Colonic mucosa (tissue), 4 donors: ENCODE measurements around the gene TANGO6. TPM values are rescaled to one million over a fixed set of nuclear protein-coding genes. Genes with fewer than 3 reads are reported as not detected.

Experiments used
- DNase-seq: peaks from one replicate; pipeline ENCODE4 v3.0.0-alpha.2; 2020
- H3K27ac ChIP-seq: fragments of 200-600 bp; one replicate; pipeline ENCODE4 v1.8.0; 2021
- H3K27me3 ChIP-seq: fragments of 200-600 bp; one replicate; pipeline ENCODE4 v1.8.0; 2021
- H3K36me3 ChIP-seq: fragments of 200-600 bp; one replicate; pipeline ENCODE4 v1.8.0; 2021
- H3K4me1 ChIP-seq: fragments of 200-600 bp; one replicate; pipeline ENCODE4 v1.8.0; 2021; ENCODE audit warnings: mild to moderate bottlenecking
- H3K4me3 ChIP-seq: fragments of 200-600 bp; one replicate; pipeline ENCODE4 v1.8.0; 2021
- H3K9ac ChIP-seq, 2 donors: one replicate each; pipeline ENCODE4 v1.7.0; 2013; ENCODE audit warnings: control low read depth in 2 of 2, low read depth in 2 of 2, low read length in 2 of 2
- H3K9me3 ChIP-seq: fragments of 200-600 bp; one replicate; pipeline ENCODE4 v1.8.0; 2021
- intact Hi-C: fragments of 100-400 bp; cut with DNase I; formaldehyde crosslinking; loops from one replicate; pipeline ENCODE4 v1.14.1; 2022
- total RNA-seq, 2 donors: library from RNA; stranded (reverse); fragmentation: NEBNext Ultra II Directional in 1 of 2; extraction: Animal tissue kit (Norgen Biotek cat#: 25700) in 1 of 2; gene quantifications; one replicate each; pipeline ENCODE4 v1.2.1, GENCODE V29; 2021
- TF ChIP-seq, protein P1 (sequence below): fragments of 200-600 bp; IDR thresholded peaks from one replicate; pipeline ENCODE4 v1.8.0; 2022; ENCODE audit warnings: antibody characterized with exemption, mild to moderate bottlenecking
- donor health status: healthy.
- donor health status: DM: no; HTN: no; CAD: no.
- donor health status: DM: no; HTN: no; CAD: no.

TANGO6 gene
- total RNA-seq, 2 donors from 2014 or later, result 6.6 to 10.1 TPM

DNA sequence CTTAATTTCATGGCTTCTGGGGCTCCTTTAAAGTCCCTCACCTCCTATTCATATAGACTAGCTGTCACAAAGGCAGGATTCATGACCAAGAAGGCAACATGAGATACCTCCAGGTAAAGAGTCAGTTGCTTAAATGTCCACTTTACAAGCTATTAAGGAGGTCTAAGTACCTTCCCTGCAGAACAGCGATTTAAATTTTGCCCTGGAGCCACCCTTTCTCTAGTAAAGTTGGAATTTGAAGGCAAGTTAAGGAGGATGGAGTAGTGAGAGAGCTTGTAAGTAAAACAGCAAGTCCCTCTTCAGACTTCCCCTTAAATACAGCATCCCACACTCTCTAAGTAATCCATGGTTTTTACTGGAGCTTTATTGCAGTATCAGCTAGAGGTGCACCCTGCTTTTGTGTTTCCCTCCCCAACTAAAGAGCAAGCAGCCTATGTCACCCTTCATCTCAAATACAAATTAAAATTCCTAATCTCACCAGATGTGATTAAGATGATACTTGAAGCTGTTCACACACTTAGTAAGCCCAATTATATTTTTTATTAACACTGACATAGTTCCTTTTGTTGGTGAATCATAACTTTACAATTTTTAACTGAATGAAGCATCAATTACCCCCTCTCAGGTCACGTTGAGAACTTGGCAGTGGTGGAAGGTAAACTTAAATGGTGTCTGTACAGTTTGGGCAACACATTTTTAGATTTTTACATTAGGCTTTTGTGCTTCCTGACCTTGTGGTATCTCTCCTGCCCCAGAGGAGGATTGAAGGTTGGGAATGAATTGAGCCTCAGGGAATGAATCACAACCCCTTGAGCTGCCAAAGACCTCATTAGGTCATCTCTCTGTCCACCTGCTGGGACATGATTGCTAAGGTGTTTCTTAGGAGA, 108.9 kb downstream of the TANGO6 start:
- intact Hi-C loops, result no loop called here
- Histone ChIP-seq H3K9me3 (no peaks in the 10 kb centered on the region), H3K27ac (no peak overlapping the region), H3K9ac (no peak overlapping the region), H3K4me1 (no peaks in the 10 kb centered on the region), H3K4me3 (no peak overlapping the region), H3K27me3 (no peaks in the 10 kb centered on the region), H3K36me3 (no peaks in the 10 kb centered on the region)
- TF ChIP-seq, protein P1, sequence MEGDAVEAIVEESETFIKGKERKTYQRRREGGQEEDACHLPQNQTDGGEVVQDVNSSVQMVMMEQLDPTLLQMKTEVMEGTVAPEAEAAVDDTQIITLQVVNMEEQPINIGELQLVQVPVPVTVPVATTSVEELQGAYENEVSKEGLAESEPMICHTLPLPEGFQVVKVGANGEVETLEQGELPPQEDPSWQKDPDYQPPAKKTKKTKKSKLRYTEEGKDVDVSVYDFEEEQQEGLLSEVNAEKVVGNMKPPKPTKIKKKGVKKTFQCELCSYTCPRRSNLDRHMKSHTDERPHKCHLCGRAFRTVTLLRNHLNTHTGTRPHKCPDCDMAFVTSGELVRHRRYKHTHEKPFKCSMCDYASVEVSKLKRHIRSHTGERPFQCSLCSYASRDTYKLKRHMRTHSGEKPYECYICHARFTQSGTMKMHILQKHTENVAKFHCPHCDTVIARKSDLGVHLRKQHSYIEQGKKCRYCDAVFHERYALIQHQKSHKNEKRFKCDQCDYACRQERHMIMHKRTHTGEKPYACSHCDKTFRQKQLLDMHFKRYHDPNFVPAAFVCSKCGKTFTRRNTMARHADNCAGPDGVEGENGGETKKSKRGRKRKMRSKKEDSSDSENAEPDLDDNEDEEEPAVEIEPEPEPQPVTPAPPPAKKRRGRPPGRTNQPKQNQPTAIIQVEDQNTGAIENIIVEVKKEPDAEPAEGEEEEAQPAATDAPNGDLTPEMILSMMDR, result no peak
- DNase-seq, result no peak

DNA sequence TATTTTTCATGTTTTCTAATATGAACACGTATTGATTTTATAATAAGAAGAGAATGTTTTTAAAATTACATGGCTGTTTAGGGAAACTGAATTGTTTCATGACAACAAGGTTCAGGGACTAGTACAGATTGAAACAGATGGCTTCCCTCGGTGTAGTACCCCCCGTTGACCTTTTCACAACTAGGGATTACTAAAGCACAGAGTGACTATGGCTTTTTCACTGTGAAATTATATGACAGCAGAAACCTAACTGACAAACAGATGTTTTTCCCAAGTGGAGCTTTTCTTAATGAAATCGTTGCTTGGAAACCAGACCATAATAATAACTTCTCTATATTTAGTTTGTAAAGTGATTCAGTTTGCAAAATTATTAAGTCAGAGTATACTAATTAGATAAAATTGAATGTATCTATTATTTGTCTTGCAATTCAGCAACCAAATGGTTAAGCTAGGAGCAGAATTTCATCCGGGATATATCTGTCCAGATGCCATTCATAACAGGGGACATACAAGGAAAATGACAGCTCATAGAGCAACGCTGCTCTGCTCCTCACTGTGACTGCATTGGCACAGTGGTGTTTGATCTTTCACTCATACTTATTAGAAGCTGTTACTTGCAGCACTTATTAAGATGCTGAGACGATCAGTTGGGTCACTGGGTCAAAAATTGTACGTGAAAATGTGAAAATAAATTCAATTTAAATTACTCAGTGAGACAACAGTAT, 111.7 kb downstream of the TANGO6 start:
- intact Hi-C loops, result no loop called here
- Histone ChIP-seq H3K27ac (no peak overlapping the region), H3K9ac (no peak overlapping the region), H3K4me1 (no peaks in the 10 kb centered on the region), H3K4me3 (no peak overlapping the region), H3K9me3 (no peaks in the 10 kb centered on the region), H3K27me3 (no peaks in the 10 kb centered on the region), H3K36me3 (no peaks in the 10 kb centered on the region)
- no peak for DNase-seq
- TF ChIP-seq, protein P1, result no peak

- intact Hi-C loops, result no loop called here
- DNase-seq, result no peak
- Histone ChIP-seq H3K9me3 (no peaks in the 10 kb centered on the region), H3K27ac (no peak overlapping the region), H3K27me3 (no peaks in the 10 kb centered on the region), H3K4me3 (no peak overlapping the region), H3K4me1 (no peaks in the 10 kb centered on the region), H3K9ac (no peak overlapping the region), H3K36me3 (no peaks in the 10 kb centered on the region)
- TF ChIP-seq, protein P1, result no peak
Observed at GRCh38 chr16:68960910-68961309, 117.6 kb downstream of the TANGO6 start.

GRCh38 chr16:68961778-68962402, 118.6 kb downstream of the TANGO6 start:
- TF ChIP-seq, protein P1, result no peak
- no peaks in the 10 kb centered on the region for H3K9me3 ChIP-seq
- no peak overlapping the region for H3K9ac ChIP-seq
- H3K4me3 ChIP-seq, result no peak overlapping the region
- H3K4me1 ChIP-seq, result no peaks in the 10 kb centered on the region
- H3K36me3 ChIP-seq, result no peaks in the 10 kb centered on the region
- no peak for DNase-seq
- intact Hi-C loops, result no loop called here
- H3K27me3 ChIP-seq, result no peaks in the 10 kb centered on the region
- no peak overlapping the region for H3K27ac ChIP-seq

- intact Hi-C loops, result no loop called here
- no peak overlapping the region for H3K4me3 ChIP-seq
- DNase-seq, result no peak
- no peaks in the 10 kb centered on the region for H3K4me1 ChIP-seq
- H3K9ac ChIP-seq, result no peak overlapping the region
- no peaks in the 10 kb centered on the region for H3K9me3 ChIP-seq
- H3K36me3 ChIP-seq, result no peaks in the 10 kb centered on the region
- H3K27ac ChIP-seq, result no peak overlapping the region
- H3K27me3 ChIP-seq, result no peaks in the 10 kb centered on the region
- TF ChIP-seq, protein P1, result no peak
Observed at GRCh38 chr16:68969338-68969737, 126.0 kb downstream of the TANGO6 start.
